Left renal cortex interstitium (tissue), 4 donors: Measurements from ENCODE around the gene SLC36A1. TPM values are rescaled to one million over a fixed set of nuclear protein-coding genes. Genes with fewer than 3 reads are reported as not detected.
A peak's percentile ranks its signal among the peaks of the same experiment; 100 is the strongest.
"Not testable (repeated sequence)": the region's sequence is repeated elsewhere in the genome, so short reads cannot be mapped to it uniquely, and the experiment has no call there.

ENCODE experiments used
- DNase-seq, 4 donors: peaks; one replicate each; pipeline ENCODE4 v3.0.0-alpha.2; 2013; ENCODE audit warnings: low read depth in 4 of 4, low spot score in 2 of 4, missing footprints in 1 of 4
- polyA plus RNA-seq, 4 donors: library from polyadenylated mRNA; unstranded; fragments of 120-200 nt; gene quantifications; one replicate each; pipeline ENCODE4 v1.2.1, GENCODE V29; 2013; ENCODE audit not compliant: insufficient read length in 4 of 4

SLC36A1 gene
- polyA plus RNA-seq, 4 donors, result 6.6 to 10.9 (median 8.0) TPM

DNA sequence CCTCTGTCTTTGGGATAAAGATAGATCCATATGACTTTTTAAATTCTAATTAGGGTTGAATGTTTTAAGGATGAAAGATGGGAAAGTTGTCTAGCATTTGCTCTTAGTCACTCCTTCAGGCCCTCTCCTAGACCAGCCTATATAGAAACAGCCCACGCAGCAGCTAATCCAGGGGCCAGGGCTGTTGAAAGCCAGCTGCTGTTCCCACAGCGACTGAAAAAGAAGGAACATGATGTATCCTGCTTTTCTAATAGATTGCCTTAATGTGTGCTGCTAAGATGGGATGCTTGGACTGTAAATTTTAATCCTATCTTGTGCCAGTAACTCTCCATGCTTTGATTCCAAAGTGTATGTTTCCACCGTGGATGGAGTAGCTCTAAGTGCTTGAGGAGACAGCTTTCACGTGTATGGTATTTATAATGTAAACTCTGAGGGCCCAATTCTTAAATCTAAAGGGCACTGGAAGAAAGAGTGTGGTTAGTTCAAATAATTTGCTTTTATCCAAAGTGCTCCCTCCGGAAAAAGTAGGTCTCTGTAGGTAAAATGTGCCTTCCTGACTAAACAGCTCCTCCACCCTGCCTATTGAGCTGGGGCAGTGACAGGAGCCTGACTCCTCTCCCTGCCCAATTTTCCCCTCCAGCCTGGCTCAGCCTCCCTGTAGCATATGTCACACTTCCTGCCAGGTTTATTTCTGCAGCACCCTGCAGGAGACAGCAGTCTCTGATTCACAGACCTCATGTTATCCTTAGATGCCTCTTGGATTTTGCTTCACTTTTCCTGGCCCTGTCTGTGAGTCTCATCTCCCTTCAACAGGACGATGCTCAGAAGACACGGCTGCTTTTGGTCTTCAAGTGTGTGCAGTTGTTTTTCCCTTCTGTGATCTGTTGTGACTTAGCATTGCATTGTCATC lies 33.2 kb downstream of the SLC36A1 start:
- DNase-seq, result peak in 1 of 4 donors; percentile 3

- no peak for DNase-seq
These were observed 35.8 kb downstream of the SLC36A1 start for GRCh38 chr5:151483176-151483575.

DNA sequence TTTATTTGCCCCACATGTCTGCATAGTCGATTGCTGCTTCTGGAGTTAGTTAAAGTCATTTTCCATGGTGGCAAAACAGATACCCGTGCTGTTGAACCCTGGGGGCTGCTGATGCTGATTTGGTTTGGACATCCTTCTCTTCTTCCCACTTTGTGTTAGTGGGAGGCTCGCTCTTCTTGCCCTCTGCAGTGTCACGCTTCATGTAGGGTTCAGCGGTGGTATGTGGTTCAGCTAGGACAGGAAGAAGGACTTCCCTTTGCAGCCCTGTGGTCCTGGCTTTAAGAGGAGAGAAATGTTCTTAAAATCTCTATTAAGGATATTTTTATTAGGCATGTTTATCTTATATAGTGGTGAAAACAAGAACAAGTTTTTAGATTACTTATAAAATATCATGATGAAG lies 36.2 kb downstream of the SLC36A1 start:
- no peak for DNase-seq

DNA sequence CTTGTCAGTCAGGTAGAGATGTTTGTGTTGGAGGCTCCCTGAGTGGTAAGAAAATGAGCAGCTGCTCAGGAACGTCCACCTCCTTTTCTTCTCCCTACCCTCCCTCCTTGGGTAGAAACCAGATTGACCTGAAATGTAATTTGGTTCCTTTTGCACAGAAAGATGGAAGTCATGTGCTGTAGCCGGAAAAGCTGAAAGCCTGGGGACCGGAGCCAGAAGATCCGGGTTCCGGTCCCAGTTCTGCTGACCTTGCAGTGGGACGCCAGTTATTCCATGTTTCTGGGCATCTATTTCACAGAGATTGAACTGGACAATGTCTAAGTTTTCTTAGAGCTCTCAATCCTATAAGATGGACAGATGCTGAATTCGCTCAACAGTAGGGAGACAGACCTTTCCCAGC lies 40.1 kb downstream of the SLC36A1 start:
- DNase-seq, result no peak

GRCh38 chr5:151490627-151491026 lies 43.2 kb downstream of the SLC36A1 start:
- no peak for DNase-seq

- DNase-seq, result no peak
These were observed 43.7 kb downstream of the SLC36A1 start for GRCh38 chr5:151491062-151491461.

- DNase-seq, result no peak
These were observed 45.3 kb downstream of the SLC36A1 start for GRCh38 chr5:151492729-151493128.

- no peak for DNase-seq
These were observed 46.3 kb downstream of the SLC36A1 start for GRCh38 chr5:151493665-151494064.

- no peak for DNase-seq
These were observed 47.9 kb downstream of the SLC36A1 start for GRCh38 chr5:151495320-151495719.

- no peak for DNase-seq
These were observed 48.7 kb downstream of the SLC36A1 start for GRCh38 chr5:151496041-151496484.

DNA sequence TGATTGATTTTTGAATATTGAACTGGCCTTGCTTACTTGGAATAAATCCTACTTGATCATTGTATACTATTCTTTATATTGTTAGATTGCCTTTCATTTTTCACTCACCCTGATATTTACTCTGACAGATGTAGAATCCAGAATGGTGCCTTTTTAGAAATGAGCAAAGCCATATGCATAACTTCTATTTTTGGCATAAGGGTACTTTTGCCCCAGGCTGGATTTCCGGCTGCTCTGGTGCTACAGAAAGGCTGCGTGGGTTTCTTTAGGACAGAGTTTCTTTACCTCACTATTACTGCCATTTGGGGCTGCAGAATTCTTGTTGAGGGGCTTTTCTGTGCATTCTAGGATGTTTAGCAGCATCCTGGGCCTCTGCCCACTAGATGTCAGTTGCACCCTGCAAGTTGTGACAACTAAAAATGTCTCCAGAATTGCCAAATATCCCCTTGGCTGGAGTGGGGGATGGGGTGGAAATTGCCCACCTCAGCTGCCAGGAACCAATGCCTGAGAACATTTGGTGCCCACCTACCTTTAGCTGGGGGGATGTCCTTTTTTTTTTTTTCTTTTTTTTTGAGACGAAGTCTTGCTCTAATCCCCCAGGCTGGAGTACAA lies 50.1 kb downstream of the SLC36A1 start:
- DNase-seq, result no peak

- no peak for DNase-seq
These were observed 51.2 kb downstream of the SLC36A1 start for GRCh38 chr5:151498395-151499155.

DNA sequence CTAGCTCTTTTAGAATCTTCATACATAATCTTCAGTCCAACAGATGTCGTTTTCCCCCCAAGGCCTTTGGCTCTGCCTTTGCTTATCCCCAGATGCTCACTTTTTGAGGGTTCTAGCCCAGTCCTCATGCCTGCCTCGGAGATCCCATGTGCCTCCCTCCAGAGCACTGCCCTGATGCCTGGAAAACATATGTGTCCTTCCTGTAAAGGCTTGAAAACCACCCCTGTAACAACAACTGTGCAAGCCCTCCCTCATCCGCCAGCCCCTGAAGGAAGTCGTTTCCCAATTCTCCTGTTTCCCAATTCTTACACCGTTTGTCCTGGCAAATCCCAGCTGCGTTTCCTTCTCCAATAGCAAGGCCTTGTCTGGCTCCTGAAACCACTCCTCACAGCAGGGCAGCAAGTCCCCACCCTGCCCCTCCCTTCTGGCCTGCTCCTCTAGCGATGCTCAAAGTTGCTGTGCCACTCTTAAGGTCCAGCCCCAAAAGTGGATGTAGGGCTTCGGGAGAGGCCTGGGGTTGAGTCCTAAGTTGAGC lies 52.2 kb downstream of the SLC36A1 start:
- no peak for DNase-seq

DNA sequence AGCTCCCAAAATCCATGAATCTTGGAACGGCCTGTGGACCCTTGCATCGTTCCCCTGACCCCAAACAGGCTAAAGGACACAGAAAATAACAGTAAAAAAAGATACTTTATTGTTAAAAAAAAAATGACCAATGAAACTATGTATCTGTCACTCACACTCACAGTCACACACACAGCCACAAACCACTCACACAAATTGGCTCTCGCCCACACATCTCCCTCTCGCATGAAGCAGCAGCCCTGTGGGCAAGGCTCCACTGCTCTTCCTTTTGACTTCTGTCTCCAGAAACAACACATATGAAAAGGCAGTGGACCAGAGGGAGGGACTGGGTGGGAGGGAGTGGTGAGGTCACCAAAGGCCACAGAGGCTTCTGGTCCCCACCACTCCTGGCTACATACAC lies 56.6 kb downstream of the SLC36A1 start:
- DNase-seq, result no peak

DNA sequence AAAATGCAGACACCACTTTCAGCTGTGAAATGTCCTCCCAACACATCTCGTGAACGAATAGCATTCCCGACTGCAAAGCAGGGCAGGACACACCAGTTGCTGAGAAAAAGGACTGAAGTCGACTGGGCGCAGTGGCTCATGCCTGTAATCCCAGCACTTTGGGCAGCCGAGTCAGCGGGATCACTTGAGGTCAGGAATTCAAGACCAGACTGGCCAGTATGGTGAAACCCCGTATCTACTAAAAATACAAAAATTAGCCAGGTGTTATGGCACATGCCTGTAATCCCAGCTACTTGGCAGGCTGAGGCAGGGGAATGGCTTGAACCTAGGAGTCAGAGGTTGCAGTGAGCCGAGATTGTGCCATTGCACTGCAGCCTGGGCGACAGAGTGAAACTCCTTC lies 60.9 kb downstream of the SLC36A1 start:
- DNase-seq, result not testable (repeated sequence)

DNA sequence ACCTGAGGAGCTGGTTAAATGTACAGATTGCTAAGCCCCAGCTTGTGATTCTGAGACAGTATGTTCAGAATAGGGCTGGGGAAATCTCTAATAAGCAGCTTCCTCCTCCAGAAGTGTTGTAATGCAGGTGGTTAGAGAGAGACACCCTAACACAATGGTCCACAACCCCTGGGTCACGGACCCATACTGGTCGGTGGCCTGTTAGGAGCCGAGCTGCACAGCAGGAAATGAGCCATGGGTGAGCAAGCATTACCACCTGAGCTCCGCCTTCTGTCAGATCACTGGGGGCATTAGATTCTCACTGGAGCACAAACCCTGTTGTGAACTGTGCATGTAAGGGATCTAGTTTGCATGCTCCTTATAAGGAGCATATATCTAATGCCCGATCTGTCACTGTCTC lies 61.8 kb downstream of the SLC36A1 start:
- DNase-seq, result no peak

GRCh38 chr5:151509836-151510235 lies 62.4 kb downstream of the SLC36A1 start:
- no peak for DNase-seq

DNA sequence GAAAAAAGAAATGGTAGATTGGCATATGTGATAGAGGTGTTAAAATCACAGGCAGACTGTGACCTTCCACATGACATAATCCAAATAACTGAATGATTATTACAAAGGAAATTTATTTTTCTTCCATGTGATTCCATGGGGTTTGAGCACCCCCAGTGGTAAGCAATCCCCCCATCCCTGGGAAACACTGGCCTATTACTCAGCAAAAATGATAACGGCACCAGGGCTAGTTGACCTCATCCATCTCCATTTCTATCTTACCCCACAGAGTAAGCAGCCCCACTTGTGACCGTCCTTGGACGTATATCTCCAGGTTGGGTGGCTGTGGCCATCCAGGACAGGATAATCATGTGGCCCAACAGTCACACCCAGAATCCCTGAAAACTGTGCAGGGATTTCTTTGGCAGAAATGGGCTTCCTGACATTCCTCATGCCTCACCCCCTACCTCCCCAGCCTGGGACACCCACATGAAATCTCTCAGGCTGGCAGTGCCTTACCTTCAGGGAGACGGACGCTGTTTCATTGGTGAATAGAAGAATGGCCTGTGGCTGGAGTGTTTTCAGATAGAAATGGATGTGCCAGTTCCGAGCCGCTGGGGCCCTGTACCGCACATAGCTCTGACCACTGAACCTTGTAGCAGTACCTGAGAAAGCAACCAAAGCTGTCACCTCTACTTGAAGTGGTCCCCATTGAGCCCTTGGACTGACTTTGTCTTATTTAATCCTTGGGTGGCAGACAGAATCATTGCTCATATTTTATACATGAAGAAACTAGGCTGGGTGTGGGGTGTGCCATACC lies 69.9 kb downstream of the SLC36A1 start:
- DNase-seq, result no peak

GRCh38 chr5:151520294-151520693 lies 72.9 kb downstream of the SLC36A1 start:
- DNase-seq, result no peak

DNA sequence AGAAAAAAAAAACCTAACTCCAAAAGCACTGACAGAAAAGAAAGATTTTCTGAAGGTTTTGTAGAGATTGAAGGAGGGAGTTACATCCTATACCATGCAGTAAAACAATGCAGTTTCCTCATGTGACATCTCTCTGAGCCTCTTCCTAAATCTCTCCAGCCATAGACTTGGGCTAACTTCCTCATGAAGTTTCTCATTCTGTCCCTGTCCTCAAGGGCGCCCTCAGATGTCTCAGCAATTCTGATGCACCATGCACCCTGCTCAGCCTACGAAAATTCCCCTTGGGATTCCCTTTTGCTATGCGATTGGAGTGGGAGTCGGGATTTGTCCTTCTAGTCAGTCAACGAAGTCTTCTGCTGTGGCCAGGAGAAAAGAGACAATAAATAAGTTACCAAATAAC lies 74.8 kb downstream of the SLC36A1 start:
- no peak for DNase-seq
